Fibroblast of pulmonary artery (primary cell): ENCODE measurements around the gene PTPRG.

Source experiments
- DNase-seq: peaks from one replicate; pipeline ENCODE4 v3.0.0-alpha.2; 2010; ENCODE audit warnings: low read depth
- H3K4me3 ChIP-seq: replicated peaks from 2 replicates; pipeline ENCODE4 v1.5.1; 2011; ENCODE audit warnings: low read depth, mild to moderate bottlenecking, control low read depth, low read length, moderate library complexity
- CTCF ChIP-seq: IDR thresholded peaks from 2 replicates; pipeline ENCODE4 v1.5.1; 2011; ENCODE audit warnings: mild to moderate bottlenecking, control low read depth, low read length, inconsistent platforms; ENCODE audit errors: missing control alignments

Gene PTPRG

GRCh38 chr3:61788623-61789507 is 227.5 kb downstream of the PTPRG start:
- TF ChIP-seq CTCF = no peak
- H3K4me3 ChIP-seq = no peak overlapping the region
- no peak for DNase-seq

GRCh38 chr3:61789861-61790260 is 228.5 kb downstream of the PTPRG start:
- H3K4me3 ChIP-seq = no peak overlapping the region
- DNase-seq = no peak
- no peak for TF ChIP-seq CTCF

GRCh38 chr3:61790411-61790810 is 229.0 kb downstream of the PTPRG start:
- no peak for DNase-seq
- TF ChIP-seq CTCF = no peak

DNA sequence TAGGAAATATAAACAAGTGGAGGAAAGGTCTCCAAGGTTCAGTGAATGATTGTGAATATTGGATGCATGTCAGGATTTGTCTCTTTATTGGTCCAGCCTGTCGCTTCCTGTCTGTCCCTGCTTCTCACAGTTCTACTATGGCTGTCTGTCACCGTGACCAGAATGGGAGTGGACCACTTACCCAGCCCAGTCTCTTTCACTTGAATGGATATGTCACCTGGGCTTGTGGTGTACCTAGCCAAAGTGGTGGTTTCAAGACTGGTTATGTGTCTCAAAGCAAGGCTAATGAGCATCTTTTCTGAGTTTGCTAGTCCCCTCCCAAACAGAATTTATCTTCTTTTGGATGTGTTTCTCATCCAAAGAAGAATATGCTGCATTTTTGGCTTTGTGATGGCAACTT is 231.7 kb downstream of the PTPRG start:
- no peak for TF ChIP-seq CTCF
- no peak for DNase-seq
- H3K4me3 ChIP-seq = no peak overlapping the region

More at GRCh38 chr3:61790411-61790810, 229.0 kb downstream of the PTPRG start:
- no peak overlapping the region for H3K4me3 ChIP-seq

GRCh38 chr3:61793521-61793920 is 232.2 kb downstream of the PTPRG start:
- TF ChIP-seq CTCF = no peak
- DNase-seq = peak; percentile 36
- no peak overlapping the region for H3K4me3 ChIP-seq

- no peak overlapping the region for H3K4me3 ChIP-seq
- TF ChIP-seq CTCF = no peak
- no peak for DNase-seq
Measured at GRCh38 chr3:61794341-61794740, 233.0 kb downstream of the PTPRG start.

- TF ChIP-seq CTCF = no peak
- H3K4me3 ChIP-seq = no peak overlapping the region
- DNase-seq = no peak
Measured at GRCh38 chr3:61794961-61795360, 233.6 kb downstream of the PTPRG start.
